HTERT RPE-1 (cell line): ENCODE data around the gene GRM2.
"Not testable (repeated sequence)": the region's sequence is repeated elsewhere in the genome, so short reads cannot be mapped to it uniquely, and the experiment has no call there.

Experiments used
- in situ Hi-C: fragments of 300-500 bp; cut with MboI; formaldehyde crosslinking; loops from 4 replicates; pipeline ENCODE4 v1.14.3; 2020; ENCODE audit warnings: low sequenced_read_pairs

Gene GRM2

DNA sequence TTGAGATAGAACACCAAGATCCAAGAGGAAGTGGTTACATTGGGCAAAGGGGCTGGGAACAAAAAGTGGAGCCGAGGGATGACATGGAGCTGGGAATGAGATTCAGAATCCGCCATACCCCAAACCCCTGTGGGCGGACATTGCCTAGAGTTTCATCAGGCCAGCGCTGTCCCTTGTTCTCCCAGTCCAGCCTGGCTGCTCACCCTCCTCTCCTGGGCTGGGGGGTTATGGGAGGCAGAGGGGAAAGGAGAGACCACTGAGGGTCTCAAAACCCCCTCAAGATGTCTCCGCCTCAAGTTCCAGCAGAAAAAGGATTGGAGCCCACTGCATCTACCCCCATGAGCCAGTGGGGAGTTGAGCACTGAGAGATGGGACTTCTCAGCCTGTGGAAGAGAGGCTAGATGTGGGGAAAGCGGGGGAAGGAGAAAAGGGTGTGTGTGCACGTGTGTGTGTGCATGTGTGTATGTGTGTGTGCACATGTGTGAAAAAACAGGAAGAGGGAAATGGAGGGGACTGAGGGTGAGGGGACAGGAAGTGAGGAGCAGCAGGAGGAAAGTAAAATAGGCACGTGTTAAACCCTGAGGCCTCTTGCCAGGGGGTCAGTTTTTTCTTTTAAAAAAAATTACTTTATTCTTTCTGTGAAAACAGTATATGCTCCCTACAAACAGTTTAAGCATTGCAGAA is 14.3 kb downstream of the GRM2 start:
- in situ Hi-C loops, result no loop called here

DNA sequence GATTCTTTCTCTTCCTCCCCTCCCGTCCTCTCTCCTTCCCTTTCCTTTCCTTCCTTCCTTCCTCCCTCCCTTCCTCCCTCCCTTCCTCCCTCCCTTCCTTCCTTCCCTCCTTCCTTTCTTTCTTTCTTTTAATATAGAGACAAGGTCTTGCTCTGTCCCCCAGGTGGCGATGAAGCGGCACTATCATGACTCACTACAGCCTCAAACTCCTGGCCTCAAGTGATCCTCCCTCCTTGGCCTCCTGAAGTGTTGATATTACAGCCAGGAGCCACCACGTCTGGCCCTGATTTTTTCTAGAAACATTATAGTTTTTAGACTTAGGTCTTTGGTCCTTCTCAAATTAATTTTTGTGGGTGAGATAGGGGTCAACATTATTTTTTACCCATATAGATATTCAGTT is 15.5 kb downstream of the GRM2 start:
- in situ Hi-C loops, result no loop called here

DNA sequence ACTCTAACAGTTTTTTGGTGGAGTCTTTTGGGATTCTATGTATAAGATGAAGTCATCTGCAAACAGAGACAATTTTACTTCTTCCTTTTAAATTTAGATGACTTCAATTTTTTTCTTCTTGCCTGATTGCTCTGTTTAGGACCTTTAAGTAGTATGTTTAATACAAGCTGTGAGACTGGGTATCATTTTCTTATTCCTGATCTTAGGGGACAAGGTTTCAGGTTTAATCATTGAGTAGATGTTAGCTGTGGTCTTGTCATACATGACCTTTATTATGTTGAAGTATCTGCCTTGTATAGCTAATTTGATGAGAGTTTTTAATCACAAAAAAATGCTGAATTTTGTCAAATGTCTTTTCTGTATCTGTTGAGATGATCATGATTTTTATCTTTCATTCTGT is 20.6 kb downstream of the GRM2 start:
- in situ Hi-C loops, result no loop called here

DNA sequence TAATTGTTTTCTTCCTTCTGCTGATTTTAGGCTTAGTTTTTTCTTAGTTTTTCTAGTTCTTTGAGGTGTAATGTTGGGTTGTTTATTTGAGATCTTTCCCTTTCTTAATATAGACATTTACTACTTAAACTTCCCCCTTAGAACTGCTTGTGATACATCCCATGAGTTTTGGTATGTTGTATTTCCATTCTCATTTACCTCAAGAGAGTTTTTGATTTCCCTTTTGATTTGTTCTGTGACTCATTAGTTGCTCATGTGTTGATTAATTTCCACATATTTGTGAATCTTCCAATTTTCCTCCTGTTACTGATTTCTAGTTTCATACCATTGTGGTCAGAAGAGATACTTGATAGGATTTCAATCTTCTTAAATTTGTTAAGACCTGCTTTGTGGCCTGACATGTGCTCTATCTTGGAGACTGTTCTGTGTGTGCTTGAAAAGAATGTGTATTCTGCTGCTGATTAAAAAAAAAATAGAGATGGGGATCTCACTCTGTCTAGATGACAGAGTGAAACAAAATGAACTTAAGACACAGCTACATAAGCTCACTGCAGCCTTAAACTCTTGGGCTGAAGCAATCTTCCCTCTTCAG is 22.3 kb downstream of the GRM2 start:
- in situ Hi-C loops, result no loop called here

DNA sequence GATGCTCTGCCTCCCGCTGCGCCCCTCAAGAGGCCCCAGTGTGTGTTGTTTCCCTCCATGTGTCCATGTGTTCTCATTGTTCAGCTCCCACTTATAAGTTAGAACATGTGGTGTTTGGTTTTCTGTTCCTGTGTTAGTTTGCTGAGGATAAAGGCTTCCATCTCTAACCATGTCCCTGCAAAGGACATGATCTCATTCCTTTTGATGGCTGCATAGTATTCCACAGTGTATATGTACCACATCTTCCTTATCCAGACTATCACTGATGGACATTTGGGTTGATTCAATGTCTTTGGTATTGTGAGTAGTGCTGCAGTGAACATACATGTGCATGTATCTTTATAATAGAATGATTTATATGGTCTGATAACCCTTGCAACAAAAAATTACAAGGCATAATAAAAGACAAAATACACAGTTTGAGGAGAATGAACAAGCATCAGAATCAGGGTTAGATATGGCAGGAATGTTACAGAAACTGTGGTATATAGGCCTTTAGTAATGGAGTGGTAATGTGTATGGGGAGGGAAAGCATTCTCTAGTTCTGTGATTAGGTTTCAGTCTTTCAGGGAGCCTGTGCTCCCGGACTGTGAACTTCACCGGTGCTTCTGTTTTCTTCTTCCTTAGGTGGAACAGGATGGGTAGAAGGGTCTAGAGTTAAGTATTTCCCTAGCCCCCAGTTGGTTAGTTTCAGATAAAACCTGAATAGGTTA is 27.1 kb downstream of the GRM2 start:
- in situ Hi-C loops, result no loop called here

DNA sequence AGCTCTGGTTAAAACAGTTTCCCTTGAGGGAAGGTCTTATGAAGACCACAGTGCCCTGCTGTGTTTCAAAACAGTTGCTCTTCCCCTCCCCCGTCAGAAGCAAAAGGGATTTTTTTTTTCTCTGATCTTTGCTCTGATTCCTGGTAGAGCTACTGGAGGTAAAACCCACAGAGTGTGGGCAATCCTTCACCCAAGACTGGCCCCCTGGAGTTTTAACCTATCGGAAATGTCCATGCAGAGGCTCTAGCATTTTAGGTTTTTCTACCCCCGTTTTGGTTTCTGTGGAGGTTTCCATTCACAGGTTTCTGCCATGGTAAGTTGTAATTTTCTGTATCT is 27.7 kb downstream of the GRM2 start:
- in situ Hi-C loops, result no loop called here

DNA sequence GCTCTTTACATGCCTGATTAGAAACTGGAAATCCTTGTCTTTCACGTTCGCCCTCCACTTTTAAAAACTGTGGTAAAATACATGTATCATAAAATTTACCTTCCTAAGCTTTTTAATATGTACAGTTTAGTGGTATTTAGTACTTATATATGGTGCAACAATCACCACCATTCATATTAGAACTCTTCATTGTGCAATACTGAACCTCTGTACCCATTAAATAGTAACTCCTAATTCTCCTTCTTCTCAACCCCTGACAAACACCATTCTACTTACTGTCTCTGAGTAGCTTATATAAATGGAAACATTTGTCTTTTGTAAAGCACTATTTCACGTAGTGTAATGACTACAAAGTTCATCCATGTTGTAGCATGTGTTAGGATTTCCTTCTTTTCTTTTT is 28.2 kb downstream of the GRM2 start:
- in situ Hi-C loops, result no loop called here

DNA sequence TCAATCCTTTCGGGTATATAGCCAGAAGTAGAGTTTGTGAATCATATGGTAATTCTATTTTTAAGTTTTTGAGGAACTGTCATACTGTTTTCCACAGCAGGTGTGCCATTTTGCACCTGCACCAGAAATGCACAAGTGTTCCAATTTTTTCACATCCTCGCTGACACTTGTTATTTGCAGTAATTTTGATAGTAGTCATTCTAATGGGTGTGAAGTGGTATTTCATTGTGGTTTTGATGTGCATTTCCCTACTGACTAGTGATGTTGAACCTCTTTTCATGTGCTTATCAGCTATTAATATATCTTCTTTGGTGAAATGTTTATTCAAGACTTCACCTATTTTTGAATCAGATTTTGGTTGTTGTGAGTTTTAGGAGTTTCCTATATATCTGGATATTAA is 29.1 kb downstream of the GRM2 start:
- in situ Hi-C loops, result no loop called here

DNA sequence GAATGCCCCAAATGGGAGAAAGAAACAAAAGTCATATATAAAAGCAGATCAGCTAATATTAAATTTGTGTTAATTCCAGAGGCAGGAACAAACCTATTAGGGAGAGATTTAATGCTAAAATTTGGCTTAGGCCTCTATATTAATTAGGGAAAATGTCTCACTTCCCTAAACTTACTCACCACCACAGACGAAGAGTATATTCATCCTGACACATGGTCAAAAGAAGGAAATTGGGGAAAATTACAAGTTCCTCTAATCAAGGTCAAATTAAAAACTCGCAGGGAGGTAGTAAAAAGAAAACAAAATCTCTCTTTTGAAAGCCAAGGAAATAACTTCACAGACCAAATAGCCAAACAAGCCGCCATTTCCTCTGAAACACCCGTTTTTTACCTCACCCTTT is 32.2 kb downstream of the GRM2 start:
- in situ Hi-C loops, result no loop called here

DNA sequence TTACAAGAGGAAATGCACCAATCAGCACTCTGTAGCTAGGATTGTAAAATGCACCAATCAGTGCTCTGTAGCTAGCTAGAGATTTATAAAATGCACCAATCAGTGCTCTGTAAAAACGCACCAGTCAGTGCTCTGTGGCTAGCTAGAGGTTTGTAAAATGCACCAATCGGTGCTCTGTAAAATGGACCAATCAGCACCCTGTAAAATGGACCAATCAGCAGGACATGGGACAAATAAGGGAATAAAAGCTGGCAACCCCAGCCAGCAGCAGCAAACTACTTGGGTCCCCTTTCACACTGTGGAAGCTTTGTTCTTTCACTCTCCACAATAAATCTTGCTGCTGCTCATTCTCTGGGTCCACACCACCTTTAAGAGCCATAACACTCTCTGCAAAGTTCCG is 35.5 kb downstream of the GRM2 start:
- in situ Hi-C loops, result not testable (repeated sequence)

DNA sequence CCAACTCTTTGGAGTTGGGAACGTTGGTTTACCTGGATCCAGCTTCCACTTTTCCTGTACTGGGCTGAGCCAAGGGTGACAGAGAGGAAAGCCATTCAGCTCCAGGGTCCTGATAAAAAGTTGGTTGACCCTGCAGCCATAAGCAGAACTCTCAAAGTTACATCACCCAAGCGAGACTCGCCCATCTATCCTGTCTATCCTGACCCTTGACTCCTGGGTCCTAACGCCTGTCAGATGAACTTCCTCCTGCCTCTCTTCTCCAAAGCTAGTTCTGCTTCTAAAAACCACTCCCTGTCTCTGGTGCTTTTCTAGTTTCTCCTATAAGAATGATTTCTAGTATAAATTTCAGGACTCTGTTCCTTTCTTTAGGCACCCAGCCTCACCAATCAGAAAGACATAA is 36.1 kb downstream of the GRM2 start:
- in situ Hi-C loops, result not testable (repeated sequence)

DNA sequence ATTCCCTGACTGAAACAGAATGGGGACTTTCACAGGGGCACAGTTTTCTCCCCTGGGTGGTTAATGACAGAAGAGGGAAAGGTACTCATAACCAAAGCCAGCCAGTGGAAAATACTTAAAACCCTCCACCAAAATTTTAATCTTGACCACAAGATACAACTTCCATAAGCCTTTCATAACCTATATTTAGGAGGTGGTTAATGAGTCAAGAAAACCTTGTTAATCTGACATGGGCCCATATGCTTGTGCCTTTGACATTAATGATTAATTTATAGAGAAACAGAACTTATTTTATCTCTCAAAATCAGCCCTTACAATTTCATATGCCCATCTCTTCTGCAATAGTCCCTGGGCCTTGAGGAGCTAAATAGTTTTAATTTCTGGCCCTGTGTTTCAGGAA is 41.0 kb downstream of the GRM2 start:
- in situ Hi-C loops, result no loop called here

DNA sequence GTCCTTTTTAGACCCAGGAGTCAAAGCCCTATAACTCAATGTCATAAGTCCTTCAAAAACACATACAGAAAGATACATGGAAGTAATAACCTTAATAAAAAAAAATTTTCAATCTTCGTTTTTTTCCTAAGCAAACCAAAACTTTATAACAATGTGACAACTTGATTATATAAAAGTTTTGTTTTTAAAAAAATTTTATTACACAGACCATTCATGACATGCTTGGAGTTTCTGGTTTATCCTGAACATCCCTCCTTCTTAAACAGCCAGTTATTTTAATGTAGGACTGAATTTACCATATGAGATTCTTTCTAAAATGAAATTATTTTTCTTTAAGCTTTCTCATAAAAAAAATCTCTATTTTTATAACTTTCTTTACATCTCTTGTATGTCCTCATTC is 41.5 kb downstream of the GRM2 start:
- in situ Hi-C loops, result no loop called here

DNA sequence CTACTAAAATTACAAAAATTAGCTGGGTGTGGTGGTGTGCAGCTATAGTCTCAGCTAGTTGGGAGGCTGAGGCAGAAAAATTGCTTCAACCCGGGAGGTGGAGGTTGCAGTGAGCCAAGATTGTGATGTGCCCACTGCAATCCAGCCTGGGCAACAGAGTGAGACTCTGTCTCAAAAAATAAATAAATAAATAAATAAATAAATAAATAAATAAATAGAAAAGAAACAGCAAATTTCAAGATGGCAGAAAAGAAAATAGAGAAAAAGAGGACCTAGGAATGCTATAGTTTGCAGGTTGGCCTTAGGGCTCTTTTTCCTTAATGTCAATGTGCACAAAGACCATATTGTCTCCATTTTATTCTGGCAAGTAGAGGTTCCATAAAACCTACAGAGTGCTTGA is 44.0 kb downstream of the GRM2 start:
- in situ Hi-C loops, result no loop called here

DNA sequence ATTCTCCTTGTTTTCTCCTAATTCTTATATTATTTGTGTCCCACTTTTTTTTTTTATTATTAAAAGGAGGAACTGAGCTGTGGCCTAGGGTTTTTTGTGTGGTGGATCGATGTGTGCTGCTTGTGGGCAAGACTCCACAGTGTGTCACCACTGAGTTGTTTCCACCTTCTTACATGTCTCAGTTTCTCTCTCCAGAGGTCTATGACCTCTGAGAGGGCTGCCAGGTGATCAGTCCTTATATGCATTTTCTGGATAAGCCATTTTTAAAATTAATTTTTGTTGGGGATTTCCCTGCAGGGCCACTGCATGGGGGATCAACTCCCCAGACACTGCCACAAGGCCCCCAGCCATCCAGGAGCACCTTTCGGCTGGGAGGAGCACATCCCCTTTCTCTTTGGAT is 44.4 kb downstream of the GRM2 start:
- in situ Hi-C loops, result no loop called here

DNA sequence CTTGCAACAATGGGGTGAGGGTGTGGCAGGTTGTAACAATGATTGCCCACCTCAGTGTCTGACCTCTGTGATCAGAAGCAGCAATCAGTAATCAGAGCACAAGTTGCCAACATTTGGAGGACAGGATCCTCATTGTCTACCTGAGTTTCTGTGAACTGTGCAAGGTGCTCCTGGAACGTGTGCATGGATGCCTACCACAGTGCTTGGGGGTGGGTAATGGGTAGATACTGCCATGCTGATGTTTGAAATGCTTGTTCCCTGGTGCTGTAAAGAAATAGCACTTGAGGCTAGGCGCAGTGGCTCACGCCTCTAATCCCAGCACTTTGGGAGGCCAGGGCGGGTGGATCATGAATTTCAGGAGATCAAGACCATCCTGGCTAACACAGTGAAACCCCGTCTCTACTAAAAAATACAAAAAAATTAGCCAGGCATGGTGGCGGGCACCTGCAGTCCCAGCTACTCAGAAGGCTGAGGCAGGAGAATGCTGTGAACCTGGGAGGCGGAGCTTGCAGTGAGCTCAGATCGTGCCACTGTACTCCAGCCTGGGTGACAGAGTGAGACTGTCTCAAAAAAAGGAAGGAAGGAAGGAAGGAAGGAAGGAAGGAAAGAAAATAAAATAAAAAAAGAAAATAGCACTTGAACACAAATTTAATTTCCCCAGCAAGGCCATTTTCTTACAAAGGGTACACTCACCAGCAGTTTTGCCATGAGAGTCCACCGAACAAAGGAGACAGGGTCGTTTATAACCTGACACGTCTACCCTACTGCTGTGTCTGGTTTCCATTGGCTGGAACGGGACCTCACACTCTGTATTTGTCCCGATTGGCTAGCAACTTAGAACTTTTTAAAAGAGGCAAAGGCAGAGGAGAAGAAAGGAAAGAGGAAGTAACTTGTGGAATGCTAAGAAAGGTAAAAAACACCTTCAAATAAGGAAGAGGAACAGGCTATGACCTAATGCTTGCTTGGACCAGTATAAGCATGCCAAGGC is 47.2 kb downstream of the GRM2 start:
- in situ Hi-C loops, result not testable (repeated sequence)

DNA sequence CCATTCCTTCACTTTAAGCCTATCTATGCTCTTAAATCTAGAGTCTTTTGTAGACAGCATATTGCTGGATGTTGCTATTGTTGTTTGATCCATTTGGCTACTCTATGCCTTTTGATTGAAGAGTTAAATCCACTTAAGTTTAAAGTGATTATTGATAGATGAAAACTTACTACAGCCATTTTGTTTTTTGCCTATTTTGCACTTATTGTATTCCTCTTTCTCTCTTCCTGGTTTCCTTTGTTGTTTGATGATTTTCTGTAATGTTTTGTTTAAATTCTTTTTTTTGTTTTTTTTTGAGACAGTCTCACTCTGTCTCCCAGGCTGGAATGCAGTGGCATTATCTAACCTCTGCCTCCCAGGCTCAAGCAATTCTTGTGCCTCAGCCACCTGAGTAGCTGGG is 52.3 kb downstream of the GRM2 start:
- in situ Hi-C loops, result no loop called here
